Measurements from ENCODE around the gene CSH2. TPM values are rescaled to one million over a fixed set of nuclear protein-coding genes. Genes with fewer than 3 reads are reported as not detected.

The CSH2 gene
- total and polyA plus RNA-seq, 9 of the 15 experiments (the other 6 are each of a cell fraction or from before 2014, with no cell fraction given), result not detected

DNA sequence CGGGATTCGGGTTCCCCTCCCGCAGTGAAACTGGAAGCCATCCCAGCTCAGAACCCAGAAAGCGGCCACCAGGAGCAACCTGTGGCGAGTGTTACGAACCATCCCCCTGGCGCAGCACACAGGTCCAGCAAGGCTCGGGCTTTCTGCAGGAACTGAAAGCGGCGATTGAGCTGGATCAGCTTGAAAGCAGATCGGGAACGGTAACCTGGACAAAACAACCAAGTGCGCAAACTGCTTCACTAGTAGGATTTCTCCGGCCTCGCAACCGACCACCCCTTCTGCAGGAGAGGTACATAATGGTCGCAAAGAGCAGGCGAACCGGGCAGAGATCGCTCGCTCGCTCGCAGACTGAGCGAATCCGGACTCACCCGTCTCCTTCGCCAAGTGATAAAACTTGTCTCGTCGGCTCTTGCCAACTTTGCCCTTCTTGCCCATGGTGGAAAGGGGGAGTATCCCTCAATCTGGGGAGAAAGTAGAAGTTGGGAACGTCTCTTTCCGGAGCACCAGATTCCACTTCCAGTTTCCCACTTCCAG lies 46.9 kb downstream of the CSH2 start (continued):
- TF ChIP-seq, protein P1, sequence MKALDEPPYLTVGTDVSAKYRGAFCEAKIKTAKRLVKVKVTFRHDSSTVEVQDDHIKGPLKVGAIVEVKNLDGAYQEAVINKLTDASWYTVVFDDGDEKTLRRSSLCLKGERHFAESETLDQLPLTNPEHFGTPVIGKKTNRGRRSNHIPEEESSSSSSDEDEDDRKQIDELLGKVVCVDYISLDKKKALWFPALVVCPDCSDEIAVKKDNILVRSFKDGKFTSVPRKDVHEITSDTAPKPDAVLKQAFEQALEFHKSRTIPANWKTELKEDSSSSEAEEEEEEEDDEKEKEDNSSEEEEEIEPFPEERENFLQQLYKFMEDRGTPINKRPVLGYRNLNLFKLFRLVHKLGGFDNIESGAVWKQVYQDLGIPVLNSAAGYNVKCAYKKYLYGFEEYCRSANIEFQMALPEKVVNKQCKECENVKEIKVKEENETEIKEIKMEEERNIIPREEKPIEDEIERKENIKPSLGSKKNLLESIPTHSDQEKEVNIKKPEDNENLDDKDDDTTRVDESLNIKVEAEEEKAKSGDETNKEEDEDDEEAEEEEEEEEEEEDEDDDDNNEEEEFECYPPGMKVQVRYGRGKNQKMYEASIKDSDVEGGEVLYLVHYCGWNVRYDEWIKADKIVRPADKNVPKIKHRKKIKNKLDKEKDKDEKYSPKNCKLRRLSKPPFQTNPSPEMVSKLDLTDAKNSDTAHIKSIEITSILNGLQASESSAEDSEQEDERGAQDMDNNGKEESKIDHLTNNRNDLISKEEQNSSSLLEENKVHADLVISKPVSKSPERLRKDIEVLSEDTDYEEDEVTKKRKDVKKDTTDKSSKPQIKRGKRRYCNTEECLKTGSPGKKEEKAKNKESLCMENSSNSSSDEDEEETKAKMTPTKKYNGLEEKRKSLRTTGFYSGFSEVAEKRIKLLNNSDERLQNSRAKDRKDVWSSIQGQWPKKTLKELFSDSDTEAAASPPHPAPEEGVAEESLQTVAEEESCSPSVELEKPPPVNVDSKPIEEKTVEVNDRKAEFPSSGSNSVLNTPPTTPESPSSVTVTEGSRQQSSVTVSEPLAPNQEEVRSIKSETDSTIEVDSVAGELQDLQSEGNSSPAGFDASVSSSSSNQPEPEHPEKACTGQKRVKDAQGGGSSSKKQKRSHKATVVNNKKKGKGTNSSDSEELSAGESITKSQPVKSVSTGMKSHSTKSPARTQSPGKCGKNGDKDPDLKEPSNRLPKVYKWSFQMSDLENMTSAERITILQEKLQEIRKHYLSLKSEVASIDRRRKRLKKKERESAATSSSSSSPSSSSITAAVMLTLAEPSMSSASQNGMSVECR (CRISPR knock-in tag; IDR thresholded peaks at IDR 0.05), result peak; percentile 46; the same call in 1 of the 2 replicates
- TF ChIP-seq RBM25 (IDR thresholded peaks at IDR 0.05; ENCODE audit: low read depth, low read length, severe bottlenecking) (no peak), ZNF76 (CRISPR knock-in tag; IDR thresholded peaks at IDR 0.05; ENCODE audit: borderline replicate concordance) (no peak), OTX1 (CRISPR knock-in tag; IDR thresholded peaks at IDR 0.05) (no peak), TBL1XR1 (IDR thresholded peaks at IDR 0.05; ENCODE audit: low read length in 2 of 2) (no peak), CHD1 (IDR thresholded peaks at IDR 0.05; ENCODE audit: low read length) (no peak), RCOR1 (IDR thresholded peaks at IDR 0.05; ENCODE audit: borderline replicate concordance in 1 of 2, low read depth in 2 of 2, low read length in 2 of 2) (no peak), RAD51 (IDR thresholded peaks at IDR 0.05; ENCODE audit: borderline replicate concordance, low read depth) (no peak), FOXJ3 (CRISPR knock-in tag; IDR thresholded peaks at IDR 0.05) (no peak), ZNF184 (CRISPR knock-in tag; IDR thresholded peaks at IDR 0.05) (no peak), PML (IDR thresholded peaks at IDR 0.05; ENCODE audit: low read length) (no peak), BCL6 (CRISPR knock-in tag; IDR thresholded peaks at IDR 0.05) (no peak), BRD4 (IDR thresholded peaks at IDR 0.05) (0 out of 2 replicates have a peak, but pooled peaks have one; percentile 28), FOXP1 (CRISPR knock-in tag; IDR thresholded peaks at IDR 0.05) (no peak)
- TF ChIP-seq, protein P2, sequence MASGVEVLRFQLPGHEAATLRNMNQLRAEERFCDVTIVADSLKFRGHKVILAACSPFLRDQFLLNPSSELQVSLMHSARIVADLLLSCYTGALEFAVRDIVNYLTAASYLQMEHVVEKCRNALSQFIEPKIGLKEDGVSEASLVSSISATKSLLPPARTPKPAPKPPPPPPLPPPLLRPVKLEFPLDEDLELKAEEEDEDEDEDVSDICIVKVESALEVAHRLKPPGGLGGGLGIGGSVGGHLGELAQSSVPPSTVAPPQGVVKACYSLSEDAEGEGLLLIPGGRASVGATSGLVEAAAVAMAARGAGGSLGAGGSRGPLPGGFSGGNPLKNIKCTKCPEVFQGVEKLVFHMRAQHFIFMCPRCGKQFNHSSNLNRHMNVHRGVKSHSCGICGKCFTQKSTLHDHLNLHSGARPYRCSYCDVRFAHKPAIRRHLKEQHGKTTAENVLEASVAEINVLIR (CRISPR knock-in tag; IDR thresholded peaks at IDR 0.05), result no peak
- TF ChIP-seq, protein P3, sequence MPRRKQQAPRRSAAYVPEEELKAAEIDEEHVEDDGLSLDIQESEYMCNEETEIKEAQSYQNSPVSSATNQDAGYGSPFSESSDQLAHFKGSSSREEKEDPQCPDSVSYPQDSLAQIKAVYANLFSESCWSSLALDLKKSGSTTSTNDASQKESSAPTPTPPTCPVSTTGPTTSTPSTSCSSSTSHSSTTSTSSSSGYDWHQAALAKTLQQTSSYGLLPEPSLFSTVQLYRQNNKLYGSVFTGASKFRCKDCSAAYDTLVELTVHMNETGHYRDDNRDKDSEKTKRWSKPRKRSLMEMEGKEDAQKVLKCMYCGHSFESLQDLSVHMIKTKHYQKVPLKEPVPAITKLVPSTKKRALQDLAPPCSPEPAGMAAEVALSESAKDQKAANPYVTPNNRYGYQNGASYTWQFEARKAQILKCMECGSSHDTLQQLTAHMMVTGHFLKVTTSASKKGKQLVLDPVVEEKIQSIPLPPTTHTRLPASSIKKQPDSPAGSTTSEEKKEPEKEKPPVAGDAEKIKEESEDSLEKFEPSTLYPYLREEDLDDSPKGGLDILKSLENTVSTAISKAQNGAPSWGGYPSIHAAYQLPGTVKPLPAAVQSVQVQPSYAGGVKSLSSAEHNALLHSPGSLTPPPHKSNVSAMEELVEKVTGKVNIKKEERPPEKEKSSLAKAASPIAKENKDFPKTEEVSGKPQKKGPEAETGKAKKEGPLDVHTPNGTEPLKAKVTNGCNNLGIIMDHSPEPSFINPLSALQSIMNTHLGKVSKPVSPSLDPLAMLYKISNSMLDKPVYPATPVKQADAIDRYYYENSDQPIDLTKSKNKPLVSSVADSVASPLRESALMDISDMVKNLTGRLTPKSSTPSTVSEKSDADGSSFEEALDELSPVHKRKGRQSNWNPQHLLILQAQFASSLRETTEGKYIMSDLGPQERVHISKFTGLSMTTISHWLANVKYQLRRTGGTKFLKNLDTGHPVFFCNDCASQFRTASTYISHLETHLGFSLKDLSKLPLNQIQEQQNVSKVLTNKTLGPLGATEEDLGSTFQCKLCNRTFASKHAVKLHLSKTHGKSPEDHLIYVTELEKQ (CRISPR knock-in tag; IDR thresholded peaks at IDR 0.05), result no peak
- TF ChIP-seq, protein P4, sequence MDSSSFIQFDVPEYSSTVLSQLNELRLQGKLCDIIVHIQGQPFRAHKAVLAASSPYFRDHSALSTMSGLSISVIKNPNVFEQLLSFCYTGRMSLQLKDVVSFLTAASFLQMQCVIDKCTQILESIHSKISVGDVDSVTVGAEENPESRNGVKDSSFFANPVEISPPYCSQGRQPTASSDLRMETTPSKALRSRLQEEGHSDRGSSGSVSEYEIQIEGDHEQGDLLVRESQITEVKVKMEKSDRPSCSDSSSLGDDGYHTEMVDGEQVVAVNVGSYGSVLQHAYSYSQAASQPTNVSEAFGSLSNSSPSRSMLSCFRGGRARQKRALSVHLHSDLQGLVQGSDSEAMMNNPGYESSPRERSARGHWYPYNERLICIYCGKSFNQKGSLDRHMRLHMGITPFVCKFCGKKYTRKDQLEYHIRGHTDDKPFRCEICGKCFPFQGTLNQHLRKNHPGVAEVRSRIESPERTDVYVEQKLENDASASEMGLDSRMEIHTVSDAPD (CRISPR knock-in tag; IDR thresholded peaks at IDR 0.05), result peak; percentile 1; the same call in 1 of the 2 replicates

All from K562 (cell line).